B cell (primary cell): Measurements from ENCODE around the gene PTPRC. TPM values are rescaled to one million over a fixed set of nuclear protein-coding genes. Genes with fewer than 3 reads are reported as not detected.

Experiments used
- ATAC-seq: fragments of 200-7000 bp; cut with Tn5 transposase; one replicate; pipeline ENCODE4 v1.10.0; 2021; ENCODE audit warnings: low read depth, mild to moderate bottlenecking, moderate number of reproducible peaks, moderate library complexity
- CTCF ChIA-PET: fragments of 350-600 bp; sonication (Branson Sonifier 250); formaldehyde crosslinking; loops from one replicate; lab custom pipeline; 2021; ENCODE audit warnings: antibody characterized with exemption, inconsistent platforms; lab: Charles Lee
- POLR2A ChIA-PET: fragments of 350-600 bp; sonication (Branson Sonifier 250); formaldehyde crosslinking; loops from one replicate; lab custom pipeline; 2021; ENCODE audit warnings: antibody characterized with exemption; lab: Charles Lee
- DNase-seq: peaks from one replicate; pipeline ENCODE4 v3.0.0; 2013
- H2AFZ ChIP-seq: 2 replicates; pipeline ENCODE4 v1.6.1; 2012; ENCODE audit warnings: mild to moderate bottlenecking, low read depth, low read length; ENCODE audit not compliant: insufficient read depth, poor library complexity, severe bottlenecking
- H3K27ac ChIP-seq, 2 donors: 1 replicate in 1 of 2; 2 replicates in 1 of 2; pipeline ENCODE4 v1.5.1; 2012 to 2013; ENCODE audit warnings: low read length in 2 of 2, mild to moderate bottlenecking in 2 of 2, moderate library complexity in 1 of 2
- H3K27me3 ChIP-seq, 4 experiments: fragments of 200-600 bp in 1 of 4; sonication (generic) in 1 of 4; replicated peaks in 1 of 4; 1 replicate in 2 of 4; 2 replicates in 2 of 4; pipeline versions ENCODE4 v1.6.1 to v1.7.0; 2013 to 2016; ENCODE audit warnings: low read length in 3 of 4, mild to moderate bottlenecking in 2 of 4, mixed read lengths in 1 of 4, moderate library complexity in 1 of 4; ENCODE audit not compliant: insufficient read depth in 4 of 4, control insufficient read depth in 3 of 4; ENCODE audit errors: control extremely low read depth in 1 of 4
- H3K36me3 ChIP-seq, 2 experiments: replicated peaks in 1 of 2; 1 replicate in 1 of 2; 2 replicates in 1 of 2; pipeline versions ENCODE4 v1.6.1 to v1.7.1; 2013; ENCODE audit warnings: low read length in 1 of 2; ENCODE audit not compliant: insufficient read depth in 2 of 2, control insufficient read depth in 1 of 2; ENCODE audit errors: control extremely low read depth in 1 of 2, extremely low read depth in 1 of 2
- H3K4me1 ChIP-seq, 2 donors: fragments of 200-600 bp in 1 of 2; sonication (generic) in 1 of 2; 1 replicate in 1 of 2; 2 replicates in 1 of 2; pipeline versions ENCODE4 v1.5.1 to v1.6.1; 2013 to 2017; ENCODE audit warnings: low read length in 2 of 2; ENCODE audit not compliant: control insufficient read depth in 2 of 2, insufficient read depth in 2 of 2
- H3K4me2 ChIP-seq: replicated peaks from 2 replicates; pipeline ENCODE3; 2012; ENCODE audit warnings: mild to moderate bottlenecking, low read depth, low read length; ENCODE audit not compliant: poor library complexity, severe bottlenecking
- H3K4me3 ChIP-seq, 5 experiments: fragments of 200-600 bp in 1 of 5; sonication (generic) in 1 of 5; 1 replicate in 3 of 5; 2 replicates in 2 of 5; pipeline versions ENCODE4 v1.5.1 to v1.7.0; 2011 to 2016; ENCODE audit warnings: low read length in 4 of 5, mild to moderate bottlenecking in 4 of 5, low read depth in 2 of 5, control low read depth in 1 of 5, moderate library complexity in 1 of 5; ENCODE audit not compliant: insufficient read depth in 1 of 5; ENCODE audit errors: control extremely low read depth in 1 of 5, extremely low read depth in 1 of 5
- H3K79me2 ChIP-seq: fragments of 200-600 bp; sonication (generic); one replicate; pipeline ENCODE4 v1.6.0; 2016; ENCODE audit warnings: low read length; ENCODE audit not compliant: control insufficient read depth, insufficient read depth
- H3K9ac ChIP-seq: fragments of 200-600 bp; sonication (generic); 2 replicates; pipeline ENCODE4 v1.6.1; 2017; ENCODE audit warnings: mild to moderate bottlenecking, low read length, moderate library complexity
- H3K9me3 ChIP-seq, 3 donors: one replicate each; pipeline versions ENCODE4 v1.6.1 to v1.7.1; 2013; ENCODE audit warnings: low read length in 2 of 3; ENCODE audit not compliant: control insufficient read depth in 2 of 3, insufficient read depth in 1 of 3; ENCODE audit errors: control extremely low read depth in 1 of 3
- H4K20me1 ChIP-seq: 2 replicates; pipeline ENCODE4 v1.6.0; 2012; ENCODE audit warnings: mild to moderate bottlenecking, low read length; ENCODE audit not compliant: insufficient read depth, control insufficient read depth, poor library complexity, severe bottlenecking
- H3K27ac Mint-ChIP-seq: one replicate; pipeline ENCODE4 v1.8.0; 2021; ENCODE audit warnings: mixed read lengths
- H3K27me3 Mint-ChIP-seq: one replicate; pipeline ENCODE4 v1.8.0; 2021; ENCODE audit warnings: mixed read lengths
- H3K4me1 Mint-ChIP-seq: one replicate; pipeline ENCODE4 v1.8.0; 2021; ENCODE audit warnings: mixed read lengths
- H3K4me3 Mint-ChIP-seq: one replicate; pipeline ENCODE4 v1.8.0; 2021; ENCODE audit warnings: mixed read lengths
- H3K9me3 Mint-ChIP-seq: one replicate; pipeline ENCODE4 v1.8.0; 2022; ENCODE audit warnings: mixed read lengths; ENCODE audit not compliant: insufficient read depth
- EZH2 ChIP-seq: IDR thresholded peaks from 2 replicates; pipeline ENCODE4 v1.6.1; 2012; ENCODE audit warnings: borderline replicate concordance, low read depth, mild to moderate bottlenecking, moderate library complexity, low read length; ENCODE audit not compliant: insufficient read depth, poor library complexity, severe bottlenecking
- WGBS: methylation state at CpG from one replicate; pipeline ENCODE4 v1.1.5; 2013; ENCODE audit warnings: missing lambda C conversion rate; ENCODE audit not compliant: insufficient coverage; 5-methylcytosine and 5-hydroxymethylcytosine counted together
- intact Hi-C: fragments of 100-400 bp; cut with micrococcal nuclease; formaldehyde crosslinking; loops from one replicate; pipeline ENCODE4 v1.10.0; 2022
- polyA plus RNA-seq: library from polyadenylated mRNA; depleted of rRNA; stranded (reverse); fragments of >200 nt; gene quantifications from 2 replicates; pipeline ENCODE4 v1.2.3, GENCODE V29; 2012
- total RNA-seq, 2 donors: library from RNA; stranded (reverse); fragments of 120-200 nt in 1 of 2; gene quantifications; 1 replicate in 1 of 2; 2 replicates in 1 of 2; pipeline versions ENCODE4 v1.2.3 to v1.2.4, GENCODE V29; 2013 to 2022
- TF ChIP-seq, protein P1 (sequence below): fragments of 200-600 bp; IDR thresholded peaks from one replicate; pipeline ENCODE4 v1.8.0; 2022; ENCODE audit warnings: antibody characterized with exemption, mild to moderate bottlenecking

The PTPRC gene
- total and polyA plus RNA-seq, 2 donors (not counting 1 experiment from before 2014, with no cell fraction given): 151 to 543 TPM

DNA sequence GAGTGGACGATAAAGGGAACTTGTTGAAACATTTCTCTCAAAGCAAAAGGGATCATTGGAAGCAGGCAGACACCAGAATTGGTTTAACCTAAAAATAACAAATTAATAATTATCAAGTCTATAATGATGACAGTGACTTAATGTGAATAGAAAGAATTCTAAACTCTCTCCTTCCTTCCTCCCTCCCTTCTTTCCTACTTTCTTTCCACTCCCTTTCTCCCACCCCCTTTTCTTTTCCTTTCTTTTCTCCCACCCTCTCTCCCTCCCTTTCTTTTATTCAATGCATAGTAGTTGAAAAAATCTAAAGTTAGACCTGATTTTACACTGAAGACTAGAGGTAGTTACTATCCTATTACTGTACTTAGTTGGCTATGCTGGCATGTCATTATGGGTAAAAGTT, 55.7 kb downstream of the PTPRC start:
- Histone ChIP-seq H3K9me3 (no peaks in the 10 kb centered on the region), H3K4me1 (peaks cover 14 to 45% of the 10 kb centered on the region in 2 donors), H3K4me2 (no peak overlapping the region), H4K20me1 (peaks cover 33% of the 10 kb centered on the region), H2AFZ (no peak overlapping the region), H3K79me2 (peaks cover 94% of the 10 kb centered on the region), H3K27me3 (no peaks in the 10 kb centered on the region), H3K4me3 (no peak overlapping the region), H3K9ac (no peak overlapping the region), H3K36me3 (peaks cover 19 to 68% of the 10 kb centered on the region in 2 experiments), H3K27ac (peak overlapping the region in 1 of 2 donors; percentile 74)
- Mint-ChIP-seq H3K27ac (peak overlapping the region; percentile 56), H3K4me3 (no peak overlapping the region), H3K27me3 (no peaks in the 10 kb centered on the region), H3K9me3 (no peaks in the 10 kb centered on the region), H3K4me1 (peaks cover 68% of the 10 kb centered on the region)
- ATAC-seq: no peak
- intact Hi-C loops: no loop called here
- no peak for DNase-seq
- ChIA-PET POLR2A (no interaction called here), CTCF (interaction anchor here (2.2 kb wide), 1 partner anchor 172 kb away, joined by 5 read pairs; no protein-coding TSS in a partner anchor)
- WGBS: no CpG with 5 or more reads among the region's 1 CpG
- TF ChIP-seq, protein P1, sequence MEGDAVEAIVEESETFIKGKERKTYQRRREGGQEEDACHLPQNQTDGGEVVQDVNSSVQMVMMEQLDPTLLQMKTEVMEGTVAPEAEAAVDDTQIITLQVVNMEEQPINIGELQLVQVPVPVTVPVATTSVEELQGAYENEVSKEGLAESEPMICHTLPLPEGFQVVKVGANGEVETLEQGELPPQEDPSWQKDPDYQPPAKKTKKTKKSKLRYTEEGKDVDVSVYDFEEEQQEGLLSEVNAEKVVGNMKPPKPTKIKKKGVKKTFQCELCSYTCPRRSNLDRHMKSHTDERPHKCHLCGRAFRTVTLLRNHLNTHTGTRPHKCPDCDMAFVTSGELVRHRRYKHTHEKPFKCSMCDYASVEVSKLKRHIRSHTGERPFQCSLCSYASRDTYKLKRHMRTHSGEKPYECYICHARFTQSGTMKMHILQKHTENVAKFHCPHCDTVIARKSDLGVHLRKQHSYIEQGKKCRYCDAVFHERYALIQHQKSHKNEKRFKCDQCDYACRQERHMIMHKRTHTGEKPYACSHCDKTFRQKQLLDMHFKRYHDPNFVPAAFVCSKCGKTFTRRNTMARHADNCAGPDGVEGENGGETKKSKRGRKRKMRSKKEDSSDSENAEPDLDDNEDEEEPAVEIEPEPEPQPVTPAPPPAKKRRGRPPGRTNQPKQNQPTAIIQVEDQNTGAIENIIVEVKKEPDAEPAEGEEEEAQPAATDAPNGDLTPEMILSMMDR: no peak

DNA sequence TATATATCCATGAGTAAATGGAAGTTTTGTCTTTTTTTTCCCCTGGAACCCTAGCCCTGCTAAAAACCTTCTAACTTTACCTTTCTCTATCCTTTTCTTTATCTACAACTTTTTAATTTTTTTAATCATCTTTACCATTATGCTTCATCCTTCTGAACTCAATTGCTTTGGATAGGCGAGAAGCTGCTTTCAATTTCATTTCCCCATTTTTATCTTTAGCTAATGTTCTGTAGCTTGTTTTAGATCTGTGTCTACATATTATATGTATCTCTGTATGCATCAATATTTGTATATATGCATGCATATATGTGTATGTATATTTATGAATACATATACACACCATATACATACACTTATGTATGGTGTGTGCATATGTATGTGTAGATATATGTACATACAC, 57.4 kb downstream of the PTPRC start:
- Mint-ChIP-seq H3K4me1 (peaks cover 66% of the 10 kb centered on the region), H3K27ac (peak overlapping the region; percentile 42), H3K27me3 (no peaks in the 10 kb centered on the region), H3K4me3 (peak overlapping the region; percentile 47), H3K9me3 (no peaks in the 10 kb centered on the region)
- H3K9me3 ChIP-seq: no peaks in the 10 kb centered on the region
- no CpG with 5 or more reads among the region's 1 CpG for WGBS
- peak; percentile 69 for ATAC-seq
- H3K9ac ChIP-seq: peak overlapping the region; percentile 4
- intact Hi-C loops: loop anchor here (1.0 kb wide), 1 partner anchor 14 kb away; no protein-coding TSS in a partner anchor
- H4K20me1 ChIP-seq: peaks cover 30% of the 10 kb centered on the region
- H3K27ac ChIP-seq: peak overlapping the region in 1 of 2 donors; percentile 50
- TF ChIP-seq, protein P1: no peak
- TF ChIP-seq EZH2: no peak
- ChIA-PET CTCF (interaction anchor here (0.6 to 2.2 kb wide), 6 partner anchors 10 to 1081 kb away, joined by 3 to 12 read pairs (median 3); no protein-coding TSS in a partner anchor), POLR2A (interaction anchor here (0.6 to 1.4 kb wide), 3 partner anchors 37 to 74 kb away, joined by 4 to 7 read pairs (median 5); no protein-coding TSS in a partner anchor)
- peak overlapping the region in 1 of 5 experiments; percentile 19 for H3K4me3 ChIP-seq
- peaks cover 94% of the 10 kb centered on the region for H3K79me2 ChIP-seq
- H3K4me2 ChIP-seq: peak overlapping the region; percentile 46
- H3K36me3 ChIP-seq: peaks cover 18 to 72% of the 10 kb centered on the region in 2 experiments
- no peak overlapping the region for H2AFZ ChIP-seq
- H3K27me3 ChIP-seq: no peaks in the 10 kb centered on the region
- H3K4me1 ChIP-seq: peaks cover 21 to 40% of the 10 kb centered on the region in 2 donors
- DNase-seq: peak; percentile 62
